Calu3 (cell line): ENCODE results near the gene APBA2. TPM values are rescaled to one million over a fixed set of nuclear protein-coding genes. Genes with fewer than 3 reads are reported as not detected.

Source experiments
- BruUV-seq: library from RNA; stranded (reverse); fragments of 400-500 nt; replicated peaks from 2 replicates; lab custom pipeline; 2021; lab: Mats Ljungman, UMichigan
- CTCF ChIA-PET: fragments of 300-600 bp; sonication (Branson Sonifier 250); formaldehyde crosslinking; loops from one replicate; lab custom pipeline; 2022; ENCODE audit warnings: antibody characterized with exemption; lab: Charles Lee
- DNase-seq: peaks from one replicate; pipeline ENCODE4 v3.0.0; 2022
- H3K27ac Mint-ChIP-seq: one replicate; pipeline ENCODE4 v1.8.0; 2022; ENCODE audit warnings: mixed read lengths; ENCODE audit not compliant: unreplicated experiment
- H3K27me3 Mint-ChIP-seq: one replicate; pipeline ENCODE4 v1.8.0; 2022; ENCODE audit warnings: mixed read lengths; ENCODE audit not compliant: unreplicated experiment
- H3K36me3 Mint-ChIP-seq: one replicate; pipeline ENCODE4 v1.8.0; 2022; ENCODE audit warnings: mild to moderate bottlenecking, moderate library complexity, mixed read lengths; ENCODE audit not compliant: insufficient read depth, unreplicated experiment
- H3K4me1 Mint-ChIP-seq: one replicate; pipeline ENCODE4 v1.8.0; 2022; ENCODE audit warnings: mild to moderate bottlenecking, low read depth, mixed read lengths; ENCODE audit not compliant: unreplicated experiment
- H3K4me3 Mint-ChIP-seq: one replicate; pipeline ENCODE4 v1.8.0; 2022; ENCODE audit warnings: mild to moderate bottlenecking, low read depth, moderate library complexity, mixed read lengths; ENCODE audit not compliant: unreplicated experiment
- H3K9me3 Mint-ChIP-seq: one replicate; pipeline ENCODE4 v1.8.0; 2022; ENCODE audit warnings: low read depth, mixed read lengths; ENCODE audit not compliant: unreplicated experiment
- intact Hi-C: fragments of 100-400 bp; cut with micrococcal nuclease; formaldehyde crosslinking; loops from one replicate; pipeline ENCODE4 v1.10.0; 2022; ENCODE audit not compliant: unreplicated experiment
- total RNA-seq: library from RNA; stranded (reverse); gene quantifications from 2 replicates; pipeline ENCODE4 v1.2.3, GENCODE V29; 2022
- TF ChIP-seq, protein P1 (sequence below): fragments of 200-600 bp; IDR thresholded peaks from one replicate; pipeline ENCODE4 v1.8.0; 2022; ENCODE audit warnings: antibody characterized with exemption; ENCODE audit not compliant: unreplicated experiment

The APBA2 gene
- total RNA-seq, 1 experiment from 2014 or later: not detected

DNA sequence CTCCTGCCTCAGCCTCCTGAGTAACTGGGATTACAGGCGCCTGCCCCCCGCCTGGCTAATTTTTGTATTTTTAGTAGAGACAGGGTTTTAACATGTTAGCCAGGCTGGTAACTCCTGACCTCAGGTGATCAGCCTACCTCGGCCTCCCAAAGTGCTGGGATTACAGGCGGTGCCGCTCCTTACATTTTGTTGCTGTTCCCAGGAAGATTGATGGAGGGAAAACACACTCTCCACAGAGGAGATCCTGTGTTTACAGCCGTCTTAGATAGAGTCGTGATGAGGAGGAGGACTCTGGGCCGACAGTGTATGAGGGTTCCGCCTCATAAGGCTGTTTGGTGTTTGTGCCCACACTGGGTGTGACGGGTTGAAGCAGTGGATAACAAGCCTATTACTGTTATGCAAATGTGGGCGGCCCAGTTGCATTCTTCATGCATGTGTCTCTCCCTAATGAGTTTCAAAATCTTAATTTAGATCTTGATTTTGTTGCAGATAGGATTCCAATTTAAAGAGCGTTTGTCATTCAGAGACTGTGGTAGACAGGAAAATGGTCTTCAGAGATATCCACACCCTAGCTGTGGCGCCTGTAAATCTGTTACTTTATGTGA lies 60.0 kb downstream of the APBA2 start:
- H3K27me3 Mint-ChIP-seq: no peaks in the 10 kb centered on the region
- H3K36me3 Mint-ChIP-seq: no peaks in the 10 kb centered on the region
- CTCF ChIA-PET: no interaction called here
- H3K4me3 Mint-ChIP-seq: no peak overlapping the region
- H3K9me3 Mint-ChIP-seq: no peaks in the 10 kb centered on the region
- intact Hi-C loops: no loop called here
- no peak overlapping the region for H3K27ac Mint-ChIP-seq
- DNase-seq: no peak
- no TSS peak for BruUV-seq
- TF ChIP-seq, protein P1, sequence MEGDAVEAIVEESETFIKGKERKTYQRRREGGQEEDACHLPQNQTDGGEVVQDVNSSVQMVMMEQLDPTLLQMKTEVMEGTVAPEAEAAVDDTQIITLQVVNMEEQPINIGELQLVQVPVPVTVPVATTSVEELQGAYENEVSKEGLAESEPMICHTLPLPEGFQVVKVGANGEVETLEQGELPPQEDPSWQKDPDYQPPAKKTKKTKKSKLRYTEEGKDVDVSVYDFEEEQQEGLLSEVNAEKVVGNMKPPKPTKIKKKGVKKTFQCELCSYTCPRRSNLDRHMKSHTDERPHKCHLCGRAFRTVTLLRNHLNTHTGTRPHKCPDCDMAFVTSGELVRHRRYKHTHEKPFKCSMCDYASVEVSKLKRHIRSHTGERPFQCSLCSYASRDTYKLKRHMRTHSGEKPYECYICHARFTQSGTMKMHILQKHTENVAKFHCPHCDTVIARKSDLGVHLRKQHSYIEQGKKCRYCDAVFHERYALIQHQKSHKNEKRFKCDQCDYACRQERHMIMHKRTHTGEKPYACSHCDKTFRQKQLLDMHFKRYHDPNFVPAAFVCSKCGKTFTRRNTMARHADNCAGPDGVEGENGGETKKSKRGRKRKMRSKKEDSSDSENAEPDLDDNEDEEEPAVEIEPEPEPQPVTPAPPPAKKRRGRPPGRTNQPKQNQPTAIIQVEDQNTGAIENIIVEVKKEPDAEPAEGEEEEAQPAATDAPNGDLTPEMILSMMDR: no peak
- H3K4me1 Mint-ChIP-seq: no peaks in the 10 kb centered on the region

DNA sequence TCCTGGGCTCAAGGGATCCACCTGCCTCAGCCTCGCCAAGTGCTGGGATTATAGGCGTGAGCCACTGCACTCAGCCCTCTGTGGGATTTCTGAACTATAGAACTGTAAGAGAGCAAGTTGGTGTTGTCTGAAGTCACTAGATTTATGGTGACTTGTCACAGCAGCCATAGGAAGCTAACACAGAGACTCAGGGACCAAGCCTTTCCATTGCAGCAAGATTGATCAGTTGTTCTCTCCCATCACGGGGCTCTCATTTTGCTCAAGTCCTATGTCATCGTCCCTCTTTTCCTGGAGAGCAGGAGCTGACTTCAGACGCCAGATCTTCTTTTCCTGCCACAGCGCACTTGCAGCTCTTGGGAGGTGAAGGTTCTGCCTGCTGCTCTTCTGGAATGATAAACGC lies 61.0 kb downstream of the APBA2 start:
- Mint-ChIP-seq H3K27me3 (no peaks in the 10 kb centered on the region), H3K27ac (no peak overlapping the region), H3K36me3 (no peaks in the 10 kb centered on the region), H3K4me1 (no peaks in the 10 kb centered on the region), H3K9me3 (no peaks in the 10 kb centered on the region), H3K4me3 (no peak overlapping the region)
- BruUV-seq: no TSS peak
- CTCF ChIA-PET: no interaction called here
- no peak for DNase-seq
- intact Hi-C loops: no loop called here
- TF ChIP-seq, protein P1: no peak

DNA sequence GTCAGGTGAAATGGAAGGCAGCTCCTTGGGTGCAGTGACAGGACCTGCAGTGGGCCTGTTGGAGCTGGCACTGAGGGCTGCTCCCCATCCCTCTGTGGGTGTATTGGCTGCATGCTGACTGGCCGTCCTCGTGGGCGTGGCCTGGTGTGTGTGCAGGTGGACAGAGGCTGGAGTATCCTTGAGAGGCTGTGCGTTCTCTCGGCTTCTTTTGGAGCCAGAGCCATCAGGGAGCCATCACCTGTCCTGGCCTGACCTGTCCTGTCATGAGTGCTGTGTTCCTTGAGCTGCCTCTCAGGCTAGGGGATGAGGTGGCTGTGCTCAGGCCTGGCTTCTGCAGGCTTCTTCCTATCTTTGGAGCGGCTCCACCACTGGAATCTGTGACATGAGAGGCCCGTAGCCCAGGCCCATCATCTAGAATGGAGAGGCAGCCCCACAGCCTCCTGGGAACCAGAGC lies 61.5 kb downstream of the APBA2 start:
- H3K9me3 Mint-ChIP-seq: no peaks in the 10 kb centered on the region
- no TSS peak for BruUV-seq
- CTCF ChIA-PET: no interaction called here
- intact Hi-C loops: no loop called here
- H3K27ac Mint-ChIP-seq: no peak overlapping the region
- TF ChIP-seq, protein P1: no peak
- no peaks in the 10 kb centered on the region for H3K36me3 Mint-ChIP-seq
- no peak for DNase-seq
- no peaks in the 10 kb centered on the region for H3K4me1 Mint-ChIP-seq
- H3K4me3 Mint-ChIP-seq: no peak overlapping the region
- no peaks in the 10 kb centered on the region for H3K27me3 Mint-ChIP-seq

DNA sequence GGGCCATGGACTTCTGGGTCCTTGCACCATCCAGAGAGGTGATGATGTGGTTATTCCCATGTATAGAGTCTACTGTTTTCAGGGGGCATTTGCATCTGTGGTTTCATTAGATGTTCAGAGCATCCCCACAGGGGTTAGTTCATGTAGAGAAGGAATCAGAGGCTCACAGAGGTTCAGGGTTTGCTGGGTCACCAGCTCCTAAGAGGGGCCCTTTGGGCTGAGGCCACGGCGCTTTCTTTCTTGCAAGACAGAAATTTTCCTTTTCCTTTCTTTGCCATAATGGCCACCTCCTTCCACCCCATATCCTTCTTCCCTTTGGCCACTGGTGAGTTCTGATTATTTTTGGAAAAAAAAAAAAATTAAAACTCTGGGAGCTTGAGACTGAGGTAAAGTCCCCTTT lies 62.3 kb downstream of the APBA2 start:
- Mint-ChIP-seq H3K4me1 (no peaks in the 10 kb centered on the region), H3K9me3 (no peaks in the 10 kb centered on the region), H3K27me3 (no peaks in the 10 kb centered on the region), H3K4me3 (no peak overlapping the region), H3K36me3 (no peaks in the 10 kb centered on the region), H3K27ac (no peak overlapping the region)
- no TSS peak for BruUV-seq
- intact Hi-C loops: no loop called here
- CTCF ChIA-PET: no interaction called here
- no peak for DNase-seq
- TF ChIP-seq, protein P1: no peak
